Neural crest cell (in vitro differentiated cells): Measurements from ENCODE around the gene REPS1. TPM values are rescaled to one million over a fixed set of nuclear protein-coding genes. Genes with fewer than 3 reads are reported as not detected.

Experiments used
- DNase-seq: peaks from one replicate; pipeline ENCODE4 v3.0.0; 2021; ENCODE audit warnings: low read depth, mixed read lengths, low spot score
- H3K27ac Mint-ChIP-seq: one replicate; pipeline ENCODE4 v1.8.0; 2021; ENCODE audit warnings: mild to moderate bottlenecking, mixed read lengths; ENCODE audit not compliant: unreplicated experiment
- H3K27me3 Mint-ChIP-seq: 2 replicates; pipeline ENCODE4 v1.8.0; 2021; ENCODE audit warnings: low read depth, mild to moderate bottlenecking, mixed read lengths
- H3K36me3 Mint-ChIP-seq: 2 replicates; pipeline ENCODE4 v1.8.0; 2021; ENCODE audit warnings: low read depth, mild to moderate bottlenecking, mixed read lengths
- H3K4me1 Mint-ChIP-seq: 2 replicates; pipeline ENCODE4 v1.8.0; 2021; ENCODE audit warnings: mixed read lengths
- H3K4me3 Mint-ChIP-seq: one replicate; pipeline ENCODE4 v1.8.0; 2021; ENCODE audit warnings: mild to moderate bottlenecking, mixed read lengths
- H3K9me3 Mint-ChIP-seq: 2 replicates; pipeline ENCODE4 v1.8.0; 2021; ENCODE audit warnings: mixed read lengths
- CTCF ChIP-seq: fragments of 200-600 bp; sonication (generic); conservative IDR thresholded peaks from 2 replicates; pipeline ENCODE4 v1.5.0; 2021; ENCODE audit warnings: antibody characterized with exemption, mild to moderate bottlenecking
- total RNA-seq: library from RNA; stranded (reverse); gene quantifications from 2 replicates; pipeline ENCODE4 v1.2.1, GENCODE V29; 2021

The REPS1 gene
- total RNA-seq, 1 donor from 2014 or later = 61.1 TPM

- Mint-ChIP-seq H3K27ac (no peak overlapping the region), H3K4me1 (peaks cover 23% of the 10 kb centered on the region), H3K4me3 (peak overlapping the region; percentile 90), H3K9me3 (no peaks in the 10 kb centered on the region), H3K36me3 (no peaks in the 10 kb centered on the region), H3K27me3 (no peaks in the 10 kb centered on the region)
- TF ChIP-seq CTCF = no peak
- no peak for DNase-seq
These were observed 1.3 kb upstream of the REPS1 start for GRCh38 chr6:138989098-138989983.

- DNase-seq = no peak
- peak; percentile 7 for TF ChIP-seq CTCF
These were observed 399 bp upstream of the REPS1 start for GRCh38 chr6:138988469-138988834.

GRCh38 chr6:138987080-138987642 lies 892 bp downstream of the REPS1 start:
- H3K9me3 Mint-ChIP-seq = no peaks in the 10 kb centered on the region
- H3K4me1 Mint-ChIP-seq = peaks cover 23% of the 10 kb centered on the region
- TF ChIP-seq CTCF = no peak
- H3K4me3 Mint-ChIP-seq = peak overlapping the region; percentile 88
- DNase-seq = peak; percentile 5
- H3K36me3 Mint-ChIP-seq = no peaks in the 10 kb centered on the region
- H3K27ac Mint-ChIP-seq = peak overlapping the region; percentile 46
- no peaks in the 10 kb centered on the region for H3K27me3 Mint-ChIP-seq

More at GRCh38 chr6:138988469-138988834, 399 bp upstream of the REPS1 start:
- Mint-ChIP-seq H3K27ac (peak overlapping the region; percentile 81), H3K27me3 (no peaks in the 10 kb centered on the region), H3K4me1 (peaks cover 23% of the 10 kb centered on the region), H3K36me3 (no peaks in the 10 kb centered on the region), H3K4me3 (peak overlapping the region; percentile 90), H3K9me3 (no peaks in the 10 kb centered on the region)

- TF ChIP-seq CTCF = no peak
- Mint-ChIP-seq H3K4me1 (peaks cover 26% of the 10 kb centered on the region), H3K36me3 (no peaks in the 10 kb centered on the region), H3K9me3 (no peaks in the 10 kb centered on the region), H3K27ac (no peak overlapping the region), H3K4me3 (peak overlapping the region; percentile 88), H3K27me3 (no peaks in the 10 kb centered on the region)
- no peak for DNase-seq
These were observed 1.5 kb downstream of the REPS1 start for GRCh38 chr6:138986578-138986977.

GRCh38 chr6:138981416-138981815 lies 6.6 kb downstream of the REPS1 start:
- Mint-ChIP-seq H3K27ac (no peak overlapping the region), H3K27me3 (no peaks in the 10 kb centered on the region), H3K4me1 (peaks cover 37% of the 10 kb centered on the region), H3K4me3 (no peak overlapping the region), H3K9me3 (no peaks in the 10 kb centered on the region), H3K36me3 (no peaks in the 10 kb centered on the region)
- no peak for TF ChIP-seq CTCF
- no peak for DNase-seq
